ENCODE measurements around the gene SERPINA5. TPM values are rescaled to one million over a fixed set of nuclear protein-coding genes. Genes with fewer than 3 reads are reported as not detected.

SERPINA5 gene
- total RNA-seq, 1 donor: 0.09 TPM

GRCh38 chr14:94622653-94623421 is 41.6 kb downstream of the SERPINA5 start:
- TF ChIP-seq CTCF (IDR thresholded peaks at IDR 0.05; ENCODE audit: insufficient read depth, low read length): no peak
- DNase-seq (ENCODE audit: low read depth): no peak
- no peak overlapping the region for H3K4me3 ChIP-seq (ENCODE audit: low read depth, low read length)

GRCh38 chr14:94623422-94623809 is 42.2 kb downstream of the SERPINA5 start:
- no peak for DNase-seq (ENCODE audit: low read depth)
- TF ChIP-seq CTCF (IDR thresholded peaks at IDR 0.05; ENCODE audit: insufficient read depth, low read length): no peak
- no peak overlapping the region for H3K4me3 ChIP-seq (ENCODE audit: low read depth, low read length)

GRCh38 chr14:94623856-94624499 is 42.8 kb downstream of the SERPINA5 start:
- H3K4me3 ChIP-seq (ENCODE audit: low read depth, low read length): no peak overlapping the region
- TF ChIP-seq CTCF (IDR thresholded peaks at IDR 0.05; ENCODE audit: insufficient read depth, low read length): no peak
- DNase-seq (ENCODE audit: low read depth): no peak

GRCh38 chr14:94624537-94625352 is 43.5 kb downstream of the SERPINA5 start:
- DNase-seq (ENCODE audit: low read depth): no peak
- TF ChIP-seq CTCF (IDR thresholded peaks at IDR 0.05; ENCODE audit: insufficient read depth, low read length): no peak
- H3K4me3 ChIP-seq (ENCODE audit: low read depth, low read length): no peak overlapping the region

GRCh38 chr14:94625353-94625635 is 44.1 kb downstream of the SERPINA5 start:
- TF ChIP-seq CTCF (IDR thresholded peaks at IDR 0.05; ENCODE audit: insufficient read depth, low read length): no peak
- H3K4me3 ChIP-seq (ENCODE audit: low read depth, low read length): no peak overlapping the region
- no peak for DNase-seq (ENCODE audit: low read depth)

GRCh38 chr14:94628578-94628977 is 47.4 kb downstream of the SERPINA5 start:
- H3K4me3 ChIP-seq (ENCODE audit: low read depth, low read length): no peak overlapping the region
- DNase-seq (ENCODE audit: low read depth): no peak
- TF ChIP-seq CTCF (IDR thresholded peaks at IDR 0.05; ENCODE audit: insufficient read depth, low read length): no peak
